ENCODE data around the gene CABP1.
"Not testable (repeated sequence)": the region's sequence is repeated elsewhere in the genome, so short reads cannot be mapped to it uniquely, and the experiment has no call there.

Gene CABP1

GRCh38 chr12:120614848-120615247, 25.6 kb upstream of the CABP1 start:
- H3K36me3 ChIP-seq (ENCODE audit: control insufficient read depth, low read depth, low read length) = no peaks in the 10 kb centered on the region
- no peaks in the 10 kb centered on the region for H3K9me3 ChIP-seq (ENCODE audit: control insufficient read depth, low read depth, low read length)
- no peak overlapping the region for H3K4me3 ChIP-seq (ENCODE audit: low read length)
- H3K27me3 ChIP-seq (ENCODE audit: control insufficient read depth, insufficient read depth, low read length) = no peaks in the 10 kb centered on the region
- H3K4me1 ChIP-seq (ENCODE audit: control insufficient read depth, low read depth, low read length) = no peaks in the 10 kb centered on the region
- no peak overlapping the region for H3K9ac ChIP-seq (ENCODE audit: low read length)
- H3K27ac ChIP-seq (ENCODE audit: low read length) = no peak overlapping the region

DNA sequence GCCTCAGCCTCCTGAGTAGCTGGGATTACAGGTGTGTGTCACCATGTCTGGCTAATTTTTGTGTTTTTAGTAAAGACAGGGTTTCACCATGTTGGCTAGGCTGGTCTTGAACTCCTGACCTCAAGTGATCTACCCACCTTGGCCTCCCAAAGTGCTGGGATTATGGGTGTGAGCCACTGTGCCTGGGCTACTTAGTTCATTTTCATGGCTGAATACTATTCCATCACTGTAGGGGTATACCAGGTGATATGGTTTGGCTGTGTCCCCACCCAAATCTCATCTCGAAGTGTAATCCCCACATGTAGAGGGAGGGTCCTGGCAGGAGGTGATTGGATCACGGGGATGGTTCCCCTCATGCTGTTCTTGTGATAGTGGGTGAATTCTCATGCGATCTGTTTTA, 23.2 kb upstream of the CABP1 start:
- not testable (repeated sequence) for H3K9me3 ChIP-seq (ENCODE audit: control insufficient read depth, low read depth, low read length); H3K9ac ChIP-seq (ENCODE audit: low read length); H3K4me3 ChIP-seq (ENCODE audit: low read length); H3K36me3 ChIP-seq (ENCODE audit: control insufficient read depth, low read depth, low read length); H3K4me1 ChIP-seq (ENCODE audit: control insufficient read depth, low read depth, low read length); H3K27ac ChIP-seq (ENCODE audit: low read length); H3K27me3 ChIP-seq (ENCODE audit: control insufficient read depth, insufficient read depth, low read length)

- H3K9me3 ChIP-seq (ENCODE audit: control insufficient read depth, low read depth, low read length); H3K36me3 ChIP-seq (ENCODE audit: control insufficient read depth, low read depth, low read length); H3K27me3 ChIP-seq (ENCODE audit: control insufficient read depth, insufficient read depth, low read length); H3K9ac ChIP-seq (ENCODE audit: low read length); H3K4me3 ChIP-seq (ENCODE audit: low read length); H3K27ac ChIP-seq (ENCODE audit: low read length); H3K4me1 ChIP-seq (ENCODE audit: control insufficient read depth, low read depth, low read length): not testable (repeated sequence)
Observed at GRCh38 chr12:120617767-120618166, 22.7 kb upstream of the CABP1 start.

GRCh38 chr12:120618954-120619615, 21.3 kb upstream of the CABP1 start:
- no peak overlapping the region for H3K27ac ChIP-seq (ENCODE audit: low read length)
- H3K27me3 ChIP-seq (ENCODE audit: control insufficient read depth, insufficient read depth, low read length) = no peaks in the 10 kb centered on the region
- H3K36me3 ChIP-seq (ENCODE audit: control insufficient read depth, low read depth, low read length) = no peaks in the 10 kb centered on the region
- peak overlapping the region; percentile 5 for H3K4me3 ChIP-seq (ENCODE audit: low read length)
- H3K9me3 ChIP-seq (ENCODE audit: control insufficient read depth, low read depth, low read length) = no peaks in the 10 kb centered on the region
- no peak overlapping the region for H3K9ac ChIP-seq (ENCODE audit: low read length)
- no peaks in the 10 kb centered on the region for H3K4me1 ChIP-seq (ENCODE audit: control insufficient read depth, low read depth, low read length)

GRCh38 chr12:120620624-120621023, 19.8 kb upstream of the CABP1 start:
- Histone ChIP-seq H3K9ac (ENCODE audit: low read length) (no peak overlapping the region), H3K27me3 (ENCODE audit: control insufficient read depth, insufficient read depth, low read length) (no peaks in the 10 kb centered on the region), H3K27ac (ENCODE audit: low read length) (no peak overlapping the region)

DNA sequence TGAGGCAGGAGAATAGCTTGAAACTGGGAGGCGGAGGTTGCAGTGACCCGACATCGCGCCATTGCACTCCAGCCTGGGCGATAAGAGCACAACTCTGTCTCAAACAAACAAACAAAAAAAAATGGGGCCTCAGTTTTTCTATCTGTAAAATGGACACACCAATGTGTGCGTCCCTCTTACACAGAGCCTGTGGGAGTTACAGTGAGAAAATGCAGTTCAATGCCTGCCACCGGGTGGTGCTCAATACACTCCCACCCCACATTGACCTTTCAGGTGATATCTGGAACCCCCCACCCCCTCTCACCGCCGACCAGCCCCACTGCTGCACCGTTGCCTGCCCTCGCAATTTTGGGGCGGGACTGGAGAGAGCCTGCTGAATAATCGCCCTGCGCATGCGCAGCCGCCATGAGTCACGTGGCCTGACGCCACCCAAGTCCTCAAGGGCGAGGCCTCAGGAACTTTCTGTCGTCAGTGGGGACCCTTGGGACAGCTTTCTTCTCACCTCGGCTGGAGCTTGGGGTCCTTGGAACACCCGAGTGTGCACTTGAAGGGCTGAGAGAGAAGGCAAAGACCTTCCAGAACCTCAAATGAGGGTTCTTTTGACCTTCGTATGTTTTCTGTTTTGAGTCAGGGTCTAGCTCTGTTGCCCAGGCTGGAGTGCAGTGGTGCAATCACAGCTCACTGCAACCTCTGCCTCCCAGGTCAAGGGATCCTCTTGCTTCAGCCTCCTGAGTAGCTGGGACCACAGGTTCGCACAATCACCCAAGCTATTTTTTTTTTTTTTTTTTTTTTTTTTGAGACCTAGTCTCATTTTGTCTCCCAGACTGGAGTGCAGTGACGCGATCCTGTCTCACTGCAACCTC, 14.6 kb upstream of the CABP1 start:
- Histone ChIP-seq H3K27me3 (ENCODE audit: control insufficient read depth, insufficient read depth, low read length) (no peaks in the 10 kb centered on the region), H3K4me3 (ENCODE audit: low read length) (no peak overlapping the region), H3K9ac (ENCODE audit: low read length) (no peak overlapping the region)

More at GRCh38 chr12:120620624-120621023, 19.8 kb upstream of the CABP1 start:
- no peaks in the 10 kb centered on the region for H3K36me3 ChIP-seq (ENCODE audit: control insufficient read depth, low read depth, low read length)
- H3K4me1 ChIP-seq (ENCODE audit: control insufficient read depth, low read depth, low read length) = no peaks in the 10 kb centered on the region
- no peak overlapping the region for H3K4me3 ChIP-seq (ENCODE audit: low read length)
- H3K9me3 ChIP-seq (ENCODE audit: control insufficient read depth, low read depth, low read length) = no peaks in the 10 kb centered on the region

GRCh38 chr12:120628919-120629318, 11.5 kb upstream of the CABP1 start:
- H3K9me3 ChIP-seq (ENCODE audit: control insufficient read depth, low read depth, low read length) = no peaks in the 10 kb centered on the region
- no peaks in the 10 kb centered on the region for H3K27me3 ChIP-seq (ENCODE audit: control insufficient read depth, insufficient read depth, low read length)
- no peak overlapping the region for H3K9ac ChIP-seq (ENCODE audit: low read length)
- no peak overlapping the region for H3K27ac ChIP-seq (ENCODE audit: low read length)
- no peaks in the 10 kb centered on the region for H3K36me3 ChIP-seq (ENCODE audit: control insufficient read depth, low read depth, low read length)
- H3K4me1 ChIP-seq (ENCODE audit: control insufficient read depth, low read depth, low read length) = no peaks in the 10 kb centered on the region
- H3K4me3 ChIP-seq (ENCODE audit: low read length) = no peak overlapping the region

More for the DNA sequence above, 14.6 kb upstream of the CABP1 start:
- H3K36me3 ChIP-seq (ENCODE audit: control insufficient read depth, low read depth, low read length) = no peaks in the 10 kb centered on the region
- no peak overlapping the region for H3K27ac ChIP-seq (ENCODE audit: low read length)
- no peaks in the 10 kb centered on the region for H3K9me3 ChIP-seq (ENCODE audit: control insufficient read depth, low read depth, low read length)
- no peaks in the 10 kb centered on the region for H3K4me1 ChIP-seq (ENCODE audit: control insufficient read depth, low read depth, low read length)

DNA sequence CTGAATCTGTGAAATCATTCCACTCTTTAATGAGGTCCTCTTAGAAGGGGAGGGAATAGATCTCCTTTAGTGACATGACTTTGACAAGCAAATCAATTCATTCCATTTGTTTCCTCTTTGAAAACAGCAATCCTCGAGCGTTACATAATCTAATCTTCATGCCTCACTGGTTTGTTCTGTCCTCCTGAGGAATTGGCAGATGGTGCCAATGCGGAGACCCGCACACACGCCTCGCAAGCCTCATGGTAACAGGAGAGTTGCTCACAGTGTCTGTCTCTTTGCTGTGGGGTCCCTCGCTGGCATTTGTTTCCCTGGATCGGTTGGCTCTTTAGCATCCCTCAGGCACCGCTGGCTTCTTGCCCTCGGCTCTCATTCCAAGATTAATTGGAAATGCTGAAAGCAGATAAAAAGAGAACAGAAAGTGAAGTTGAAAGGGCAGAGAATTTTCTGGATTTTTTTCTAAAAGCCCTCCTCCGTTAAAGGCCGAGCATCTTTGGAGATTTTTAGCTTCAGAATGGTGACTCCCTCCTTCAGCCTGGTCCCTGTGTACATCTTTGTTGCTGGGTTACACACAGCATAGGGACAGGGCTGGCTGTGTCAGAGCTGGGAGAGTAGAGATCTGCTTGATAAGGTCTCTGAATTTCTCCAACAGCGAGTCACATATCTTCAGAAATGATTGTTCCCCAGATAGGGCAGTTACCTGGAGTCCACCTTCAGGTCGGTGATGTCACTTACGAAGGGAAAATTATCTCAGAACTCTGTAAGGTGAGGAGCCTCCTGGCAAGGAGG, 10.1 kb upstream of the CABP1 start:
- H3K36me3 ChIP-seq (ENCODE audit: control insufficient read depth, low read depth, low read length) = no peaks in the 10 kb centered on the region
- H3K27ac ChIP-seq (ENCODE audit: low read length) = no peak overlapping the region
- H3K4me3 ChIP-seq (ENCODE audit: low read length) = no peak overlapping the region
- no peak overlapping the region for H3K9ac ChIP-seq (ENCODE audit: low read length)
- no peaks in the 10 kb centered on the region for H3K27me3 ChIP-seq (ENCODE audit: control insufficient read depth, insufficient read depth, low read length)
- H3K4me1 ChIP-seq (ENCODE audit: control insufficient read depth, low read depth, low read length) = no peaks in the 10 kb centered on the region
- no peaks in the 10 kb centered on the region for H3K9me3 ChIP-seq (ENCODE audit: control insufficient read depth, low read depth, low read length)

GRCh38 chr12:120631097-120631496, 9.3 kb upstream of the CABP1 start:
- Histone ChIP-seq H3K4me3 (ENCODE audit: low read length) (no peak overlapping the region), H3K27ac (ENCODE audit: low read length) (no peak overlapping the region), H3K27me3 (ENCODE audit: control insufficient read depth, insufficient read depth, low read length) (no peaks in the 10 kb centered on the region), H3K4me1 (ENCODE audit: control insufficient read depth, low read depth, low read length) (no peaks in the 10 kb centered on the region), H3K36me3 (ENCODE audit: control insufficient read depth, low read depth, low read length) (no peaks in the 10 kb centered on the region), H3K9ac (ENCODE audit: low read length) (no peak overlapping the region), H3K9me3 (ENCODE audit: control insufficient read depth, low read depth, low read length) (no peaks in the 10 kb centered on the region)

DNA sequence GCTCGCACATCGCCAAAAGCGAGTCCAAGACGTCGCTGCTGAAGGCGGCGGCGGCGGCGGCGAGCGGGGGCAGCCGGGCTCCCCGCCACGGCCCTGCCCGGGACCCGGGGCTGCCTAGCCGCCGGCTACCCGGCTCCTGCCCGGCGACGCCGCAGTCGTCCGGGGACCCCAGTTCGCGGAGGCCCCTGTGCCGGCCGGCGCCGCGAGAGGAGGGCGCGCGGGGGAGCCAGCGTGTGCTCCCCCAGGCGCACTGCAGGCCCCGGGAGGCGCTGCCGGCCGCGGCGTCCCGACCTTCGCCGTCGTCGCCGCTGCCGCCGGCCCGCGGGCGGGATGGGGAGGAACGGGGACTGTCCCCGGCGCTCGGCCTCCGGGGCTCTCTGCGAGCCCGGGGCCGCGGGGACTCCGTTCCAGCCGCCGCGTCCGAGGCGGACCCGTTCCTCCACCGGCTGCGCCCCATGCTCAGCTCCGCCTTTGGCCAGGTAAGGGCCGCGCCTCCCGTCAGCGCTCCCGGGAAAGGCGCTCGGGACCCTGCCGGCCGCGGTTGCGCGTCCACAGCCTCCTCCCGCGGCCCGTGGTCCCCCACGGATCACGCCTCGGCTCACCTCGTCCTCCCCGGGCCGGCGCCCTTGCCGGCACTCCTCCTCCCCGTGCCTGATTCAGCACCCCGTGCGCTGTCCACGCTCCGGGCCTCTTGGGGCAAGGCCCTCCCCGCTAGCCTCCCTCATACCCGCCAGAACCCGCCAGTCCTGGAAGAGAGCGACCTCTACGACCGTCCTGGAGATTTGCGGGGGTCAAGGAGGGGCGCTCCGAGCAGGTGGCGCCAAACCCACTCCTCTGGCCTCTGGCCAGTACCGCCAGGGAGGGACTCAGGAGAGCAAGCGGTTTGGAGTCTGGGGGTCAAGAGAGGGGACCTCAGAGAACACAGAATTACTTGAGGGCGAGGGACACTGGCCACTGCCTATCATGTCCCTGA, 721 bp downstream of the CABP1 start:
- Histone ChIP-seq H3K27ac (ENCODE audit: low read length) (no peak overlapping the region), H3K27me3 (ENCODE audit: control insufficient read depth, insufficient read depth, low read length) (peaks cover 21% of the 10 kb centered on the region), H3K36me3 (ENCODE audit: control insufficient read depth, low read depth, low read length) (no peaks in the 10 kb centered on the region), H3K4me3 (ENCODE audit: low read length) (peak overlapping the region; percentile 41), H3K4me1 (ENCODE audit: control insufficient read depth, low read depth, low read length) (no peaks in the 10 kb centered on the region), H3K9me3 (ENCODE audit: control insufficient read depth, low read depth, low read length) (no peaks in the 10 kb centered on the region), H3K9ac (ENCODE audit: low read length) (no peak overlapping the region)

GRCh38 chr12:120642121-120642520, 1.7 kb downstream of the CABP1 start:
- no peak overlapping the region for H3K27ac ChIP-seq (ENCODE audit: low read length)
- H3K4me1 ChIP-seq (ENCODE audit: control insufficient read depth, low read depth, low read length) = no peaks in the 10 kb centered on the region
- H3K27me3 ChIP-seq (ENCODE audit: control insufficient read depth, insufficient read depth, low read length) = peaks cover 21% of the 10 kb centered on the region
- H3K4me3 ChIP-seq (ENCODE audit: low read length) = no peak overlapping the region
- H3K9ac ChIP-seq (ENCODE audit: low read length) = no peak overlapping the region
- no peaks in the 10 kb centered on the region for H3K36me3 ChIP-seq (ENCODE audit: control insufficient read depth, low read depth, low read length)
- no peaks in the 10 kb centered on the region for H3K9me3 ChIP-seq (ENCODE audit: control insufficient read depth, low read depth, low read length)

Data from iPS-18a (cell line).